ENCODE results near the gene DCC.

GRCh38 chr18:52370841-52371240 is 30.8 kb downstream of the DCC start:
- no peak for TF ChIP-seq CTCF (conservative IDR thresholded peaks at IDR 0.05; ENCODE audit: low read length)
- no peak for TF ChIP-seq EZH2phosphoT487 (IDR thresholded peaks at IDR 0.05; ENCODE audit: borderline replicate concordance)

Measured in Loucy (cell line).